HG03432 (cell line): ENCODE results near the gene CLRN2.
"Not testable (repeated sequence)": the region's sequence is repeated elsewhere in the genome, so short reads cannot be mapped to it uniquely, and the experiment has no call there.

ENCODE experiments used
- ATAC-seq: cut with Tn5 transposase; IDR thresholded peaks from one replicate; pipeline ENCODE4 v1.9.1; 2021; ENCODE audit warnings: mild to moderate bottlenecking, moderate library complexity; ENCODE audit not compliant: unreplicated experiment

CLRN2 gene

DNA sequence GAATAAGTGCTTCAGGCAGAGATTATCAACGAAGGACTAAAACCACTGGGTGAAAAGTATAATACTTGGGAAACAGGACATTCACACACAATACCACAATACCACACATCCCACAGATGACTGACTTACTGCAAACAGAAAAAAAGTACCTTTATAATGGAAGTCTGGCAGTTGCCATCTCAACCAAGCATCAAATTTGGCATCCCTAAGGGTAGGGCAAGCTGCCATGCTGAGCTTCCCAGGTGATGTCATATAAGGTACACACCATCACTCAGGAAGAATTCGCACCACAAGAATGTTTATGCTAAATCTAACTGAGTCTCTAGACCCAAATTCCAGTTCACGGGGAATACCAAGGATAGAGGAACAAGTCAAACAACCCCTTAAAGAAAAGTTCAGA, 12.2 kb upstream of the CLRN2 start:
- no peak for ATAC-seq

DNA sequence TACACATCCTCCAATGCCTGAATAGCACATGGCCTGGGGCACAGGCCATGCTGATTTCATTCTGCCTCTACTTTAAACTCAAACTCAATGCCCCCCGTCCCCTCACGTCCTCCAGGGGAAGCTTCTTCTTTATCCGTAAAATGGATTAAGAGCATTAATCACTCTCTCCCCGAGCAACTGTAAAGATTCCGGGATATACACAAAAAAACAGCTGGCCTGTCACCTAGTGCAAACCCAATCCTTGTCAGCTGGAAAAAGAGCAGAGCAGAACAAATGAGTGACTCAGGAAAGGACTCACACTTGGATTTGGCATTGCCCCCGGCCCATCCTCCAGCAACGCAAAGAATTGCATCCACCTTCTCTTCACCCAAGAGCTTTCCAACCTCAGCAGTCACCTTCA, 10.9 kb upstream of the CLRN2 start:
- ATAC-seq = no peak

DNA sequence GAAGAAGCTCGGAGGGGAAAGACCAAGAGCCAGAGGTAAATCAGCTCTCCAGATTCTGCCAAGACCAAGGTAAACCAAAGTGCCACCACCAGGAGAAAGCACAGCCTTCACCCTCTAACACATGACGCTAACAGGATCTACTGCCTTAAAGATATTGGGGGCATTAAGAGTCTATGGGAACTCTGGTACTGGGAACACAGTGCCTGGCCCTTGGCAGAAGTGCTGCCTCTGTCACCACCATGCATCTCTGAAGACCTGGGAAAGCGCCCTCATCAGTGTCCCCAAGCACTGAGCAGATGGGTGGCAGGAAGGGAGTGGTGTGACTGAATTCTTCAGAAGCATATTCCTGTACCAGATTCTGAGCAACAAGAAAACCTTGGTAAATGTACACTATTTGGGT, 4.4 kb upstream of the CLRN2 start:
- no peak for ATAC-seq

DNA sequence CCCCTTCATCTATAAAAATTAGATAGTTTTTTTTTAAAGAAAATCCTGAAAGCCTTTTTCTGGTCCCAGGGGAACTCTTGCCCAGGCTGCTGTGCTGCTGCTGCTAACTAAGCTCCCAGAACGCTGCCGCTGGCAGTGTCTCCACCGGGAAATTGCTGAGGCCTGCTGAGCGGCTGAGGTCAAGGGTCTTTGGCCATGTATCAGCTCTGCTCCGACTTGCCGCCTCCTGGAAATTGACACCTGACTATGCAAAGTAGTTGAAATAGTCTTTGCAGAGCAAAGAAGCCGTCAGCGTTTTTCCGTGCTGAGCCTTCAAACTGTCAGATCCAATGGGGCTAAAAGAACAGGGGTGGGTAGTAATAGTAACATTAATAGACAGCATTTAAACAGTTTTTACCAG, 3.9 kb upstream of the CLRN2 start:
- ATAC-seq = no peak

DNA sequence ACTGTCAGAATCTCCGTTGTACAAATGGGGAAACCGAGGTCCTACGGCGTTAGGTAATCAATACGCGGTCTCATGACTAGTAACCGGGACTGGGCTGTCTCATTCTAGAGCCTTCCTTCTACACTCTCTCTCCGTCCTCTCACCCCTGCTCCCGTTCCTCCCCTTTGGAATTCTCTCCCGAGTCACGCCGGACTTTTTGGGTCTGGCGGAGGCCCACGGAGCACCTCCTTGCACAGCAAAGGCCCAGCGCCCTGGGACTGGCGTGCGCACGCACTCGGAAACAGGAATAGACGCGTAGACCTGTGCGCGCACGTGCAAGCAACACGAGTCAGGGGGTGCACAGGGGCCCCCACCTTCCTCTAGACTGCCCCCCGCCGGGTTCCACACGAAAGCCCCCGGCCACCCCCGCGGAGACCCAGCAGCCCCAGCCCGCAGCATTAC, 3.4 kb upstream of the CLRN2 start:
- peak; percentile 65 for ATAC-seq

DNA sequence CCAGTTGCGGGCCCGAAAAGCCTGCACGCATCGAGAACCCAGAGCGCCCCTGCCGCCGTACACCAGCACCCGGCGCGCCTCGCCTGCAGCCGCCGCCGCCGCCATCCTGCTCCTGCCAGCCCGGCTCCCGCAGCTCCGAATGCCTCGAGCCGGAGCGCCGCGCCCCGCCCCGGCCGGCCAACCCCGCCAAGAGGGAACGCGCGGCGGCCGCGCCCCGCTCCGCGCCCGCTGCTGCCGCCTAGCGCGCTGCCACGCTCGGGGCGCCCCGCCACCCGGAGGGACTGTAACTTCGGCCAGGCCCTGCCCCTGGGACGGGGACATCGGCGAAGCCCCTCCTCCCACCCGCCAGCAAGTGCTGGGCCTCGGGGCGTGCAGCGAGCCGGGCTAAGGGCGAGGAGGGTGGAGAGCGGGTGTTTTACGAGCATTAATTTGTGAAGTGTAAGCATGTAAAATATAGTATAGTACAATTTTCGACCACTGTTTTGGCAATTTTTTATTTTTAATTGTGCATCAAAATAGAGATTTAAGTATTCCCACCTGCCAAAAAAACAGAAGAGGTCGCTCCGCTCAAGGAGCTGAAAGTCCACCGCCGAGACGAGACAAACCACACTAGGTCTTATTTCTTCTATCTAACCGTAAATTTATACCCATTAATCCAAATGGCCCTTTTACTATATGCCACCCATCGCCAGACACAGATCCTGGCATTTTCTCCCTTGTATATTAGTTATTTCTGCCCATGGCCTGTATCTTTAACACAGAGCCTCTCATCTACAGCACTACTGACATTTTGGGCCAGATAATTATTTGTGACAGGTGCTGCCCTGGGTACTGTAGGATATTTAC, 2.8 kb upstream of the CLRN2 start, which contains the start of gene QDPR:
Gene QDPR, minus strand, starts transcription at position 141 of the 846 bp plus-strand sequence. Its CDS starts 36 bp downstream, at position 105.
- ATAC-seq = peak; percentile 96

DNA sequence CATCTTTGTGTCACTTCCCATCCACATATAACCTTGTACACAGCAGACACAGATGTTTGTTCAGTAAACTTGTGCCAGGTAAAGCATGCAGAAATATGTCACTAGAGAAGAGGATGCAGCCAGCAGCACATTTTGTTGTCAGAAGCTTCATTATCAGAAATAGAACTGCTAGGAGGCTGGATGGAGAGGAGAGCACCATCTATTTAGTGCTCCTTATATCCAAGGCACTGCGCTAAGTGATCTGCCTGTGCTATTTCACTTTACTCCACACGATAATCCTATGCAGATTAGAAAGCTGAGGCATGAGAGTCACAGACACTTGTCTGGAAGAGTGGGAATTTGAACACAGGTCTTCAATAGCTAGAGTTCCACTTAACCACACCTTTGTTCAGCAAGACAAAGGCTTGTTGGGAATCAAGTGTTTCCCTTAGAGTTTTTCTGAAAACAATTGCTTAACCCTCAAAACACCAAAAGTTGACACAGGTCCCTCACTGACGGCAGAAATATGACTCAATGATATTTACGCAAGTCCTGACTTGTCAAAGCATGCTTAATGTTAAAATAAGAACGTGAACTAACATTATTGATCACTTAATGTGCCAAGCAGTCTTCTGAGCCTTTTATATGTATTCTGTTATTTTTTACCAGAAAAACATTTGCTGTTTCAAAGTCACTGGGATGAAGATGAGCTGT, 1.8 kb upstream of the CLRN2 start:
- no peak for ATAC-seq

DNA sequence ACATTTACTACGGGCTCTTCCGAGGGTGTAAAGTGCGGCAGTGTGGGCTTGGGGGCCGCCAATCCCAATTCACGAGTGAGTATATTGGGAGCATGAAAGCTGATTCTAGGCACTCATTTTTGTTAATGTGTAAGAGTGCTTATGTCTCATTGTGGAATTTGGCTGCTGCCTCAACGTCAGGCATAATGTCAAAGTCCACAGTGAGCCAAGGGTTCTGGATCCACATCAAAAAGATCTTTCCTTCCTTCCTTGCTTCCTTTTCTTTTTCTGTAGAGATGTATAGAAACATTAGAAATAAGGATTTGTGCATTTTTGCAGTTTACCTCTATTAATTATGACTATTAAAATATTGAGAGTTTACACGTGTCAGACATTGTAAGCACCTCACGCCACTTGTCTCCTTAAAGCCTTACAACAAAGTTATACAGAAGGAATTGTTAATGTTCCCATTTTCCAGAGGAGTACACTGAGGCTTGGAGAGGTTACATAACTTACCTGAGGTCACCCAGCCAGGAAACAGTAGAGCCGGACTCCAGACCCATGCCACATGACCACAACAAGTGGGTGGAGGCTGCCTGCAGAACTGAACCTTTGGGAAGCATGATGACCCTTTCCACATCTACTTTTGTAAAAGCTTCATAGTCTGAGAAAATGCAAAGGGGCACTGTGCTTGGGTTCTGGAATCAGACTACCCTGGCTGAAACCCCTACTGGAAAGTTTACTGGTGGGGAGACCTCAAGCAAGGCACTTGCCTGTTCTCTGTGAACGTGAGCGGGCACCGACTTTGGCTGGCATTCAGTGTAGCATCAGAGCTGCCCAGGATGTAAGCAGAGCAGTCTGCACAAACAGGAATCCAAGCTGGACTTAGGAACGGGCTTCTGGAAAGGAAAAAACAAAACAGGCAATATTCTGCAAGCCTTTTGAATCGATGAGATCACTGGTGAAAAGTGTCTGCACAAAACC, 761 bp downstream of the CLRN2 start:
- no peak for ATAC-seq

DNA sequence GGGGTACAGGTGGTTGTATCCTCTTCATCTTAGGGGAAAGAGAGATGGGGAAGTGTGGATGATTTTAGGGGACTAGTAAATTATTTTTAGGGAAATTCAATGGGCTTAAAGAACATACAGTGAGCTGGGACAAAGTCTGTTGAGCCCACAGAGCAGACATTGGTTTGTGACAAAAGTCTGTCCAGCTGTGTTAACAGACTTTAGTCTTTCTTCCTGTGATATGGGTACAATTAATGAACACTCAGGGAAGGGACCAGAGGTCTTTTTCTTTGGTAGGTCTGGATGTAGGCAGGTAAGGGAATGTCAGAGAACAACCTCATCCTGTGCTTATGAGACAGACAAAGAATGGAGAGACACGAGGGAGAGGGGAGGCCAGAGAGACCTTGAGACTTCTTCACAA, 2.0 kb downstream of the CLRN2 start:
- ATAC-seq = no peak

DNA sequence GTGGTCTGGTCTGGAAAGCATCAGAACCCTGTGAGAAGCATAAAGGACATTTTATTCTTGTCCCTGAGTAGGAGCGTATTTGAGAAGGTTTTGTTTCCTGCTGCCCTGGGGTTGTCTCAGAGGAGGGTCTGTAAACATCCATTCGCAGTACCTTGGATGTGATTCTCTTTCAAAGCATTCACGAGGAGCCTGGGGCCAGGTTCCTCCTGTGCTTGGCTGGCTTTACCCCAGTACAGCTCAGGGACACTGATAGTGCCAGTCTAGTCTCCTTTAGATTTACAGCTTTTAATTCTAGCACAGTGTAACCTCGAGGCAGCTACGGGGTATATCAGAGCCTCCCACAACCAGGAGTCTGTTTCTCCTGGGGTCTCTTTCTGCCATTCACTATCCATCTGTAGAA, 2.7 kb downstream of the CLRN2 start:
- ATAC-seq = no peak

DNA sequence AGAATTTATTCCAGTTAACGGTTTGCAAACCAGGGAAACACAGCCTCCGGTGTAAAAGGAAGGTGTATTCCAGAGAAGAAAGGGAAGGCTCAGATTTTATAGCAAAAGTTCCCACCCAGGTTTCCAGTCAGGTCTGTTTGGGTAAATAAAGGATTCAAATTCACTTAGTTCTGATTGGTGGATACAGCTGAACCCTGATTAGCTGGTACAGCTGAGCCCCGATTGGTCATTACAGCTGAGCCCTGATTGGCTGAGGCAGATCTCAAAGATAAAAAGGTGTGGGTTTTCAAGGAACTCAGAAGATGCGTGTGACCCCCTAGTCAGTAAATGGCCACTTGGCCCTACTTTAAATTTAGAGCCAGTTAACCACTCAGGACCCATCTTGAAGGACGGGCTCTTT, 6.6 kb downstream of the CLRN2 start:
- no peak for ATAC-seq

DNA sequence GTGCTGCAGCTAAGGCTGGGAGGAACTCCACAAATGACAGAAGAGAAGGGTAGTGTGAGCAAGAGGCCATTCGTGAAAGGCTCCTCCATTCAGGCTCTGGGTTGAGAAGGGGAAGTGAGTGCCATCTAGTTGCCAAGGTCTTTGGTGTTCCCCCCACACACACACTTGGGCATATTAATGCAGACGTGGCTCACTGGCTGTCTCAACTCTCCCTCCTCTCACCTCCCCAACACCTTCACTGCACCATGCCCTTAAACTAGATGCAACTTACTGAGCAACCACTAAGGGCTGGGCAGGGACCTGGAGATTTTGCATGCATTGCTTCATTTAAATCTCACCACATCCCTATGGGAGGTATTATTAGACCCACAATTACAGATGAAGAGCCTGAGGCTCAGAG, 8.7 kb downstream of the CLRN2 start:
- ATAC-seq = no peak

DNA sequence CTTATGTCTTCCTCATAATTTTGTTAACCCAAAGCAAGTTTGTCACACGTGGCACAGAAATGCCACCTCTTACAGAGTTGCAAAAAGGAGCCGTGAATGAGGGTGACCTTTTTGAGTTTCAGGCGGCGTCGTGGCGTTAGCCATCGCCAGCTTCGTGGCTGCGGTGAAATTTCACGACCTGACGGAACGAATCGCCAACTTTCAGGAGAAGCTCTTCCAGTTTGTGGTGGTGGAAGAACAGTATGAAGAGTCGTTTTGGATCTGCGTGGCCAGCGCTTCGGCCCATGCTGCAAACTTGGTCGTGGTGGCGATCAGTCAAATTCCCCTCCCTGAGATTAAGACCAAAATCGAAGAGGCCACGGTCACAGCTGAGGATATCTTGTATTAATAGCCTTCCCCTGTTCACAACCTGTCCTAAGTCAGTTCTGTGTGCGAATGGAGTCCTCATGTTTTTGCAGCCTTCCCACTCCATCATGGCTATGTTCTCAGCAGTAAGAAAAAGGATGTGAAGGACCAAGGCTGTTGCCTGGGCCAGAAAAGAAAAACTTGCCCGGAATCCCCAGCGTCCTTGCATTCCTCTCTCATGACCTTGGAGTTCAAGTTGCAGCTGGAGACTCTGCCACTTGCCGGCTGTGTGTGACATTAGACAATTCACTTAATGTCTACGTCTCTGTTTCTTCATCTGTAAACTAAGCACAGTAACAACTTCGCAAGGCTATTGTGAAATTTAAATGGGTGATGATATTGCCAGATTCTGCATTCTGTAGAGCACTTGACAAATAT, 11.9 kb downstream of the CLRN2 start:
- ATAC-seq = no peak

DNA sequence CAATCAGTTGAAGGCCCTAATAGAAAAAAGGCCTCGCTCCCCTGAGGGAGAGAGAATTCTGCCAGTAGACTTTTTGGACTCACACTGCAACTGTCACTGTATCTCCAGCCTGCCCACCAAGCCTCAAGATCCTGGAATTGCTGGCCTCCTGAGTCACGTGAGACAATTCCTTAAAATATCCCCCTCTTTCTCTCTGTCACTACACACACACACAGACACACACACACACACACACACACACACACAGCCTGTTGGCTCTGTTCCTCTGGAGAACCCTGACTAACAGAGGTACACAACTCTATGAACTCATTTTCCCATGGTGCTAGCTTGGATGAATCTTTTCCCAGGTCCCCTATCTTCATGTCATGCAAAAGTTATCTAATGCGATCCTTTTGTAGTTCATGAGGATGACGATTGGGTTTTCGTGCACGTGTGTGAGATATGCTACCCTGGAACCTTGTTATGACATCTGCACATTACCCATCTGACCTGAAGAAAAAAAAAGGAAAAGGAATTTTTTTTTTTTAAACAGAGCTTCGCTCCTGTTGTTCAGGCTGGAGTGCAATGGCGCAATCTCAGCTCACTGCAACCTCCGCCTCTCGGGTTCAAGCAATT, 13.7 kb downstream of the CLRN2 start:
- ATAC-seq = no peak

DNA sequence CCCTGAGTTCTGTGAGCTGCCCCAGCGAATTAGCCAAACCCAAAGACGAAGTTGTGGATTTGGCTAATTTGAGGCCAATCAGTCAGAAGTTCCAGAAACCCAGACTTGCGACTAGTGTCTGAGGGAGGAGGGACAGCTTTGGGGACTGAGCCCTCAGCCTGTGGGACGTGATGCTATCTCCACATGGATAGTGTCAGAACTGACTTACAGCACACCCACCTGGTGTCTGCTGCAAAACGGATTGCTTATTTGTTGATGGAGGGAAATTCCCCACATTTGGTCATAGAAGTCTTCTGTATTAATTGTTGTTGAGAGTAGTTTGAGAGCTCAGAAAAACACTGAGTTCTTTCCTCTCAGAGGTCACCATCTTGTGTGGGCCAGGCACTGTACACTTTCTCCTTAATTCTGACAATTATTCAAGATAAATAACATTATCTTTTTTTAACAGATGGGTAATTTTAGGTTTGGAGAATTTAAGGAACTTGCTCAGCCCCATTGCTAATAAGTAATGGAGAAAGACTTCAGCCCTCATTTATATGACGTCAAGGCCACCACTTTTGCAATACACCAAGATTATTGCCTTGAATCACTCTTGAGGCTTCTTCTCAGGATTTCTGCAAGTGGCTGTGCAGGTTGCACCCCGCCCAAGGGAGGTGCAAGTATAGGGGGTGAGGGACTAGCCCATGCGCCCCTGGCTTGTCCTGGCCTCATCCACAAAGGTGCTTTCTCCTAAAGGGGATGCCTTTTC, 16.7 kb downstream of the CLRN2 start:
- ATAC-seq = no peak

DNA sequence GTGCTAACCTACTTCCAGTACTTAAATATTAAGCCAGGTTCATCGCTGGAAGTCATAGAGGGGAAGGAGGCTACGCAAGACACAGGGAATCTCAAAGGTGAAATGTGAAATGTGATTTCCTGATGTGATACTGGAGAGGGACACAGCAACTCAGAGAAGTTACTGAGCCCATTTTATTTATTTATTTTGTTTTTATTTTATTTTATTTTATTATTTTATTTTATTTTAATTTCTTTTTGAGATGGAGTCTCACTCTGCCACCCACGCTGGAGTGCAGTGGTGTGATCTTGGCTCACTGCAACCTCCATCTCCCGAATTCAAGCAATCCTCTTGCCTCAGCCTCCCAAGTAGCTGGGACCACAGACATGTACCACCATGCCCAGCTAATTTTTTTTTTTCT, 19.7 kb downstream of the CLRN2 start:
- ATAC-seq = no peak

DNA sequence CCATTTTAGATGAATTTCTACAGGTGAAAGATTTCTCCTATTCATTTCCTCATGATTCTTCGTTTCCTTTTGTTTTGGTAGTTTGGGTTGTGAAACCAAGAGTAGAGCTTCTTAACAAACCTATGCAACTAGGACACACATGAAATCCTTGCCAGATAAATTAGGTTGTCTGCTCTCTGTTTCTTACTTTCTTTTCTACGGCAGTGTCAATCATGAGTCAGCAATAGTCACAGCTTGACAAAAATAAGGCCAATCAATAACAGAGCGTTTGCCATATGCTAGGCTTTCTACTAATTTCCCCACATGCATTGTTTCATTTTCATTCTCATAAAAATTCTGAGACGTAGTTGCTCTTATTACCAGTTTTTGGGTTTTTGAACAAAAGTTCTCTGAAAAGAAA, 20.3 kb downstream of the CLRN2 start:
- ATAC-seq = no peak

DNA sequence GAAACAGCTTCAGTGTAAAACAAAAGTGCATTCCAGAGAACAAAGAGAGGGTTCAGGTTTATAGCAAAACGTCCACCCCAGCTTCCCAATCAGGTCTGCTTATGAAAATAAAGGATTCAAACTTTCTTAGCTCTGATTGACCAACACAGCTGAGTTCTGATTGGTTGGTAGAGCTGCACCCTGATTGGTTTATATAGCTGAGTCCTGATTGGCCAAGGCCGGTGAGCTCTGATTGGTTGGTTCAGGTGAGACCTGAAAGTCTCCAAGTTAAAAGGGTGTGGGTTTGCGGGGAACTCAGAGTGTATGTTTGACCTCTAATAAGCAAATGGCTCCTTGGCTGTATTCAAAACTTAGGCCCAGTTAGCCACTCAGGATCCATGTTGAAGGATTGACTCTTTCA, 20.9 kb downstream of the CLRN2 start:
- ATAC-seq = no peak

DNA sequence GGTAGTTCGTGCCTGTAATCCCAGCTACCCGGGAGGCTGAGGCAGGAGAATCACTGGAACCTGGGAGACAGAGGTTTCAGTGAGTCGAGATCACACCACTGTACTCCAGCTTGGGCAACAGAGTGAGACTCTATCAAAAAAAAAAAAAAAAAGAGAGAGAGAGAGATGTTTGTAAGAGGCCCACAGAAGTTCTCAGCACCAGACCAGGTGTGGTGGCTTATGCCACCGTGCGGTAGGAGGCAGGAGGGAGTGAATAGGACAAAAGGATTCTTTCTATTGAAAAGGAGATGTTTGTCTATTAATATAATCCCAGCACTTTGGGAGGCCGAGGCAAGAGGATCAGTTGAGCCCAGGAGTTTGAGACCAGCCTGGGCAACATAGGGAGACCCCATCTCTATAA, 22.1 kb downstream of the CLRN2 start:
- ATAC-seq = not testable (repeated sequence)
